HG02678 (cell line): ENCODE measurements around the gene ABR.
"Not testable (repeated sequence)": the region's sequence is repeated elsewhere in the genome, so short reads cannot be mapped to it uniquely, and the experiment has no call there.

ENCODE experiments used
- ATAC-seq: cut with Tn5 transposase; IDR thresholded peaks from one replicate; pipeline ENCODE4 v1.9.1; 2021; ENCODE audit warnings: mild to moderate bottlenecking, moderate library complexity; ENCODE audit not compliant: unreplicated experiment

Gene ABR

DNA sequence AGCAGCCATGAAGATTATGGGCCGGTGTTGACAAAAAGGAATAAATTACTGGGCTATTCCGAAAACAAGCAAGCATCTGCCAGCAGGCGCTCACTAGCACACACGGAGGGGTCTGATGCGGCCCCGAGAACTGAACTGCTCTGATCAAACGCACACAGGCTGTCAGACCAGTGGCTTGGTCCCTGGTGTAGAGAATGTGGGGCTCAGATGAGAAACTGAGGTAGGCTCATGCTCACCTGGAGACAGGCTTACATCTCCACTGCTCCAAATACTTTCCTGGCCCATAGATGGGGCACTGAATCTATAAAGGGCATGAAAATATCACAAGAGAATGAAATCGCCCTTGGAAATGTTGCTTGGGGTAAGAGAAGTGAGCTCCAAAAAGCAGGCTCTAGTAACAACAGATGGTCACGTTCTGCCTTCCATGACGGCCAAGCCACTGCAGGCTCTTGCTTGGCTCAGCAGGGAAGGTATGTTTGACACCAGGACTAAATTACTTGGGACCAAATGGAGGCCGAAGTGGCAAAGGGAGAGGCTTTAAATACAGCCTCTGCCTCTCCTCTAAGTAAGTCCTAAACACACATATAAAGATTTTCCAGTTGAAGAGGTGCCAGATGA is 5.4 kb downstream of the ABR start:
- ATAC-seq, result no peak

GRCh38 chr17:1173432-1174262 is 6.1 kb downstream of the ABR start:
- ATAC-seq, result no peak

GRCh38 chr17:1171953-1172352 is 7.8 kb downstream of the ABR start:
- ATAC-seq, result no peak

DNA sequence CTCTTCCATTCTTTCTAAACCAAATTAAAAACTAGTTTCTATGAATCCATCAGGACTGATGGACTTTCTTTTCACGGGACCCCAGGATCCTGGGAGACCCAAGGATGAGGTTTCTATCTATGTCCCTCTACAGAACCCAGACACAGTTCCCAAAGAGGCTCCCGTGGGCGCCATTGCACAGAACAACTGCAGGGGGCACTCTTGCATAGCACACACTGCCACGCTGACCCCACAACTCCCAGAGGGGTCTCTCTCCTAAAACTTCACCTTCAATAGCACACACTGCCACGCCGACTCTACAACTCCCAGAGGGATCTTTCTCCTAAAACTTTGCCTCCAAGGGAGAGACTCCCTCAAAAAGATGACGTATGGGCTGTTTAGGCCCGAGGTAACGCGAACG is 9.0 kb downstream of the ABR start:
- ATAC-seq, result no peak

DNA sequence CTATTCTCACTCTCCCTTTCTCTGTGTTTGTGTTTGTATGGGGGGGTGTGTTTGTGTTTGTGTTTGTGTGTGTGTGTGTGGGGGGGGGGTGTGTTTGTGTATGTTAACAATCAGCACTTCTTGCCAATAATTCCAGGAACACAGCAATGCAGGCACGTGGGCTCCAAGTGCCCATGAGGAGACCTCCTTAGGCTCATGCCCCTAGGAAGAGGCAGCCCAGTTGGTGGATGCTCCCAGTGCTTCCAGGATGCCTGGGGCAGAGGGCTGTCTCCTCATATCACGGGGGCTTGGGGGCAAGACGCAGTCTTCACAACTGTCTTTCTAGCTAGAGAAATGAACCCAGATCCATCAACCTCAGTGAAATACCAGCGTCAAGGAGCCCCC is 9.9 kb downstream of the ABR start:
- no peak for ATAC-seq

GRCh38 chr17:1169221-1169928 is 10.4 kb downstream of the ABR start:
- no peak for ATAC-seq

DNA sequence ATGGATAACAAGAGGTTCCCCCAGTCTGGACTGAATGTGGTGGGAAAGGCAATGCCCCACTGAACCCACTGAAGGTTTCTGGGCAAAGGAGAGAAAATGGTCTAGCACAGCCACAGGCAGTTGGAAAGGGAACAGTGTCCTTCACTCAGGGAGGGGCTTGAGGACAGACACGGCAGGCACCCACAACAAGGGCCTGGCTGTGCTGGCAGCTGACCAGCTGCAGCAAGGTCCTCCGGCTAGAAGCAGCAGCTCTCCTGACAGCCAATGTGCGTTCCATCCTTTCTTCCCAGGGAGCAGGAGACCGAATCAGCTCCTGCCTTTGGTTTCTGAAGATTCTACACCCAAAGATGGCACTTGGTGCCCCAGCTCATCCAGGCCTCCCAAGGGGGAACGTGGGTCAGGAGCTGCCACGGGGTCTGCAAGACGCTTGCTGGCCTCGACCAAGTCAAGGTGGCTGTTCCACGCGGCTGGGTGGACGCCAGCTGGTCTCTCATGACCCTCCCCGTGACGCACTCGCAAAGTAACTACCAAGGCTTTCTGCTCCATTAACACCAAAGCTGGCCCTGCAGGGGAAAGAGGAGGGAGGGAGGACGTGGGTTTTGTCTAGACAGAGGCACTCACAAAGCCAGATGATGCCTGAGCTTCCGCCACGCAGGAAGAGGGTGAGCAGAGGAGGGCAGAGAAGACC is 11.1 kb downstream of the ABR start:
- ATAC-seq, result no peak

DNA sequence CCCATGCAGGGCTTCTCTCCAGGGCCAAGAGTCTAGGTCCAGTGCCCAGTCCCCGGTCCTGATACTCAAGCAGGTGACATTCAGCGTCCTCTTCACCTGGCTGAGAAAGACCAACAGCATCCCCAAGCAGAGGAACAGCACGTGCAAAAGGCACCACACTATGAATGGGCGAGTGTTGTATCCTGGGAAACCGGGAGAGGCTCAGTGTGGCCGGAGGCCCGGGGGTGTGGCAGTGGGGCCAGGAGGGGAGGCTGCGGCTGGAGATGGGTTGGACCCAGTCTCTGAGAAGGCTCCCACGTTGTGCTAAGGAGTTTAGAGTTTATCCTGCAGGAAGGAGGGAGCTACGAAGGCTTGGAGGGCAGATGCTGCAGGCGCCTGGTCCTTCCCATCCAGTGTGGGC is 13.5 kb downstream of the ABR start:
- no peak for ATAC-seq

GRCh38 chr17:1165836-1166235 is 13.9 kb downstream of the ABR start:
- no peak for ATAC-seq

GRCh38 chr17:1164935-1165556 is 14.7 kb downstream of the ABR start:
- ATAC-seq, result no peak

- no peak for ATAC-seq
Measured at GRCh38 chr17:1162116-1162855, 17.5 kb downstream of the ABR start.

DNA sequence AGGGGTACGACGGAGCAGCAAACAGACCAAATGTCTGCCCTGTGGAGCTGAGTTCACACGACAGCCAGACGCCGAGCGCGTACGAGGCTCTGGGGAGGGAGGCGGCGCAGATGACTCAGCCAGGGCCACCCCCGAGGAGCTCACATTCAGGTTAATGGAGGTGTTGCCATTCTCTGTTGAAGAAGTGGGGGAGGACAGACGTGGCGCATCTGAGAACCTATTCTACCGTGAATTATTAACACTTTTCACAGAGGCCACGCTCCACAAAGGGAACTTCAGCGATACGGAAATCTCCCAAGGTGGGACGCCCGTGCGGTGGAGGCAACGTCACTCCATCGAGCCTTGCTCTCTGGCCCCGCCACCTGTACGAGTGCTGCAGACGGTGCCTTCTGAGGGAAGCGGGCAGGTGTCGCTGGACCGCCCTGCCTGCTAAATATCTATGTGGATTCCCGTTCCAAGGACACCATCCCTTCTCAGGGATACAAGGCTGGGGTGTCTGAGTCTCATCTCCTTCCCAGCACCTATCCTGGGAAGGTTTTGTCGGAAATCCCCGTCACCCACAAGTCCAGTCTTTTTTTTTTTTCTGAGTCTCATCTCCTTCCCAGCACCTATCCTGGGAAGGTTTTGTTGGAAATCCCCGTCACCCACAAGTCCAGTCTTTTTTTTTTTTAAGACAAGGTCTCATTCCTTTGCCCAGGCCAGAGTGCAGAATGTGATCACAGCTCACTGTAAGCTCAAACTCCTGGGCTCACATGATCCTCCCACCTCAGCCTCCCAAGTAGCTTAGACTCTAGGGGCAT is 19.0 kb downstream of the ABR start:
- no peak for ATAC-seq

- no peak for ATAC-seq
Measured at GRCh38 chr17:1159431-1160180, 20.2 kb downstream of the ABR start.

GRCh38 chr17:1158879-1159278 is 20.9 kb downstream of the ABR start:
- no peak for ATAC-seq

DNA sequence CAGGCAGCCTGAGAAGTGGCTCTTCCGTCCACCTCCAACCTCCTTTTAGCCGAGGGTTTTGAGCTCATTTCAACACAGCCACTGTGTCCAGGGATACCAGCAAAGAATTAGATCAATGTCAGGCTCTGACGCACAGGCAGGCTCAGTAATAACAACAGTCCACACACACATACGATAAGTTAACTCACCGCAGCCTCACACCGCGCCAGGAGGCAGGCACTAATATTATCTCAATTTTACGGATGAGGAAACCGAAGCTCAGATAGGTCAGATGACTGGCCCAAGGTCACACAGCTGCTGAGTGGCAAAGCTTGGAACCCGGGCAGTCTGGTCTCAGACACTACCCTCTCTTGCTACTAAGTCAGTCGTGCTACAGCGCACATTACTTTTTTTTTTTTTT is 22.9 kb downstream of the ABR start:
- ATAC-seq, result no peak

- ATAC-seq, result no peak
Measured at GRCh38 chr17:1154704-1155103, 25.1 kb downstream of the ABR start.

DNA sequence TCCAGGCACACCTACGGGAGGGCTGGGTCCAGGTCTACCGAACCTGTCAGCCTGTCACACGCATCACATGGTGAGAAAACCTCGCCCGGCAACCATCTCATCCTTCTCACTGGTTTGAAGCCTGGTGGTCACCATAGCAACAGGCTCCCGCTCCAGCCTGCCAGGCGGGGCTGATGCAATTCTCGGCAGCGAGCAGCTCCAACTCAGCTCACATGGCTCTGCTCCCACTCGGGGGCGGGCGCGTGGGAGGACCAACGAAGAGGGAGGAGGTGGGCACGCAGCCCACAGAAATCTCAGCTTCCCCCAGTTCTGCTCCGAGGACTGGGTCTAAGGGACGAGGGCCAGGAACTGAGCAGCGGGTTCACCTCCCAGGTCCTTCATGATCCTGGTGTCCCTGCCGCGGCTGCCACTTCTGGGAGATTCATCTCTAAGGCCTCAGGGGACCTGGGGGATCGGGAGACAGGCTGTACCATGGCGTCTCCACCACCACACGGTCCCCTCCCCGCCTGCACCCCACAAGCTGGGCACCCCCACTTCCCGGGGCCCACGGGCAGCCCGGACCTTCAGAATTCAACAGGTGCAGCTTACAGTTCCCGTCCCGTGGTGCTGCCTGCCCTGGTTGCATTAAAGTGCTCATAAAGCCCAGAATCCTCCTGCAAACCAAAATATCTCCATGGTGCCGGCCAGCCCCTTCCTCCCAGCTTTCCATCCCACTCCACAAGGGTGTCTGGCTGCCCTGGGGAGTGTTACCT is 25.8 kb downstream of the ABR start:
- no peak for ATAC-seq

GRCh38 chr17:1152582-1152981 is 27.2 kb downstream of the ABR start:
- not testable (repeated sequence) for ATAC-seq
